ENCODE results near the gene NPY2R. TPM values are rescaled to one million over a fixed set of nuclear protein-coding genes. Genes with fewer than 3 reads are reported as not detected.

NPY2R gene
- total RNA-seq, 1 donor from 2014 or later: not detected

DNA sequence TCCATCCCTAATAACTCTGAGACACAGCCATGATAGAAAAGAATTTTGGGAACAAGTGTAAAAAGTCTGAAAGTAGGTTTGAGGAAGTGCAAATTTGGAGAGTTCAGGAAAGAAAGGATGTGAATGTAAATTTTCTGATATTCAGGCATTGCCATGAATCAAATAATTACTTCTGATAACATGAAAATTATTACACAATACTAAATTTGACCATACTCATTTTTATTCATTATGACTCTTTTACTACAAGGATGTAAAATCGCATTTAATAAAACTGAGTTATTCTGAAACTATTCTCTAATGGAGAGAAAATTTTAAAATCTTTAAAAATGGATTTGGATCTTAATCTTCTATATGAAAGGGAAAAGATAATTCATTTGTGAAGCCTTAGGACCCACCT is 33.8 kb upstream of the NPY2R start:
- TF ChIP-seq CTCF (conservative IDR thresholded peaks at IDR 0.05): no peak
- no peak for DNase-seq (ENCODE audit: low read depth, low spot score)
- H3K4me3 Mint-ChIP-seq: no peak overlapping the region
- no peaks in the 10 kb centered on the region for H3K4me1 Mint-ChIP-seq
- no peaks in the 10 kb centered on the region for H3K36me3 Mint-ChIP-seq (ENCODE audit: low read depth)
- H3K27ac Mint-ChIP-seq (ENCODE audit: unreplicated experiment): no peak overlapping the region
- peaks cover 9% of the 10 kb centered on the region for H3K27me3 Mint-ChIP-seq (ENCODE audit: low read depth)
- no peaks in the 10 kb centered on the region for H3K9me3 Mint-ChIP-seq

DNA sequence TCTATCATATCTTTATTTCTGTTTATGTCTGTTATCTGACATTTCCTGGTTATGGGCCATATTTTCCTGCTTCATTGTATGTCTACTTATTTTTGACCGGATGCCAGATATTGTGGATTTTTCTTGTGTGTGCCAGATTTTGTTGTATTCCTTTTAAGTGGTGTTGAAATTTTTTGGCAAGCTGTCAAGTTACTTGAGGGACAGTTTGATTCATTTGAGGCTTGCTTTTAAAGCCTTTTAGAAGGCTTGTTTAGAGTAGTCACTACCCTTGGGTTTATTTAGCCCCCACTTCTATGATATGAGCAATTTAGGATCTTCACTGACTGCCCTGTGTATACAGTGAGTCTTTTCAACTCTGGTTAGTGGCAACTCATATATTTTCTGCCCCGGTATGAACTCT is 29.2 kb upstream of the NPY2R start:
- no peak for DNase-seq (ENCODE audit: low read depth, low spot score)
- Mint-ChIP-seq H3K36me3 (ENCODE audit: low read depth) (no peaks in the 10 kb centered on the region), H3K27ac (ENCODE audit: unreplicated experiment) (no peak overlapping the region), H3K4me1 (no peaks in the 10 kb centered on the region), H3K27me3 (ENCODE audit: low read depth) (peaks cover 7% of the 10 kb centered on the region), H3K9me3 (no peaks in the 10 kb centered on the region), H3K4me3 (no peak overlapping the region)
- no peak for TF ChIP-seq CTCF (conservative IDR thresholded peaks at IDR 0.05)

DNA sequence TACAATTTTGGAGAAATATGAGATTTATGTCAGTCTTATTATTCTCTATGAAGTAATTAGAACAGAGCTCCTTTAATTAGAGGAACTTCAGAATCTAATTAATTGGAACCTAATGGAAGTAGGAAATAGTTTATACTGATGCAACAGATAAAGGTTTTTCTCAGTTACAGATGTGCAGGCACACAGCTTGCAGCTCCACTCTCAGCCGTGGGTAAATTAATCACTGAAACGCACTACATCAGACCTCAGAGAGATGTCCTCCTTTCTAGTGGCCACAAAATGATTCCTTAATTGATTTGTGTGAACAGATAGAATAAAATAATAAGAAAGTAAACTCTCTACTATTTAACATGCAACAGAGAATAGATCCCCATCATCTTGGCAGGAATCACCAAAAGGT is 21.5 kb upstream of the NPY2R start:
- no peak overlapping the region for H3K27ac Mint-ChIP-seq (ENCODE audit: unreplicated experiment)
- H3K36me3 Mint-ChIP-seq (ENCODE audit: low read depth): no peaks in the 10 kb centered on the region
- no peaks in the 10 kb centered on the region for H3K4me1 Mint-ChIP-seq
- H3K27me3 Mint-ChIP-seq (ENCODE audit: low read depth): peaks cover 2% of the 10 kb centered on the region
- H3K9me3 Mint-ChIP-seq: no peaks in the 10 kb centered on the region
- TF ChIP-seq CTCF (conservative IDR thresholded peaks at IDR 0.05): no peak
- no peak for DNase-seq (ENCODE audit: low read depth, low spot score)
- no peak overlapping the region for H3K4me3 Mint-ChIP-seq

GRCh38 chr4:155187989-155188388 is 20.4 kb upstream of the NPY2R start:
- Mint-ChIP-seq H3K4me3 (no peak overlapping the region), H3K4me1 (no peaks in the 10 kb centered on the region), H3K36me3 (ENCODE audit: low read depth) (no peaks in the 10 kb centered on the region), H3K9me3 (no peaks in the 10 kb centered on the region), H3K27ac (ENCODE audit: unreplicated experiment) (no peak overlapping the region), H3K27me3 (ENCODE audit: low read depth) (peaks cover 2% of the 10 kb centered on the region)
- no peak for TF ChIP-seq CTCF (conservative IDR thresholded peaks at IDR 0.05)
- no peak for DNase-seq (ENCODE audit: low read depth, low spot score)

DNA sequence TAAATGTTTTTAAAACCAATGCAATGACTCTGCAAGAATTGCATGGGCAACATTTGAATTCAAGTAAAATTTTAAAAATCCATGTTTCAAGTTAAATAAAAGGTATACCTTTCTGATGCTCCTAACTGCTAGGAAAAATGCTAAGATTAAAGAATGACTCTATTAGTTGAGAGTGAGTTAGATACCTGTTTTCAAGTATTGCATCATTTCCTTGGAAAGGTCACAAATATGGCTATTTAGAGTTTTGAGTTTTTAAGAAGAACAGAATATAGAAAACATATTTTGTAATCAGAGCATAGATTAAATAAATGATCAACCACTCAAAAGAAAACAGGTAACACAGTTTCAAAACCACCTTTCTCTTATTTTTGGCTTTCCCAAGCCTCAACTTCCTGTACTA is 18.3 kb upstream of the NPY2R start:
- Mint-ChIP-seq H3K36me3 (ENCODE audit: low read depth) (no peaks in the 10 kb centered on the region), H3K27me3 (ENCODE audit: low read depth) (peaks cover 2% of the 10 kb centered on the region), H3K4me1 (no peaks in the 10 kb centered on the region), H3K27ac (ENCODE audit: unreplicated experiment) (no peak overlapping the region), H3K9me3 (no peaks in the 10 kb centered on the region), H3K4me3 (no peak overlapping the region)
- TF ChIP-seq CTCF (conservative IDR thresholded peaks at IDR 0.05): no peak
- no peak for DNase-seq (ENCODE audit: low read depth, low spot score)

DNA sequence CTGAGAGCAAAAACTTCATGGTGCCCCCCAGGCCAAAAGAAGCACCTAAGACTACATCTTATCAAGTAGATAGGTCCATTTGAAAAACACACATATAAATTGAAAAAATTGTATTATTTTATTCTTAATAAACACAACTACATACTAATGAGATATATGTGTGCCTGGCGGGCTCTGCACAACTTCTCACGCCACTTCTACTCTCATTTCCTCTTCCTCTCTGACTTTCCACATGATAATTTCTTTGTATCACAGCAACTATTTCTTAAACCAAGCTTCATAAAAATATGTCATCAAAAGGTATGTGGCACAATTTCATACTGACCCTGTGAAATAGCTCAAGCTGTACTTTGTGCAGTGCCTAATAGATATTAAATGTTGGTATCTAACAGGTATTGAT is 10.7 kb upstream of the NPY2R start:
- H3K4me1 Mint-ChIP-seq: no peaks in the 10 kb centered on the region
- no peak overlapping the region for H3K27ac Mint-ChIP-seq (ENCODE audit: unreplicated experiment)
- peaks cover 8% of the 10 kb centered on the region for H3K9me3 Mint-ChIP-seq
- H3K4me3 Mint-ChIP-seq: no peak overlapping the region
- H3K36me3 Mint-ChIP-seq (ENCODE audit: low read depth): no peaks in the 10 kb centered on the region
- no peak for TF ChIP-seq CTCF (conservative IDR thresholded peaks at IDR 0.05)
- DNase-seq (ENCODE audit: low read depth, low spot score): no peak
- H3K27me3 Mint-ChIP-seq (ENCODE audit: low read depth): peaks cover 10% of the 10 kb centered on the region

Data from neural crest cell (in vitro differentiated cells).